Bronchial epithelial cell (primary cell): ENCODE results near the gene NKX1-1. TPM values are rescaled to one million over a fixed set of nuclear protein-coding genes. Genes with fewer than 3 reads are reported as not detected.
"Not testable (repeated sequence)": the region's sequence is repeated elsewhere in the genome, so short reads cannot be mapped to it uniquely, and the experiment has no call there.

Experiments
- DNase-seq: peaks from one replicate; pipeline ENCODE4 v3.0.0-alpha.2; 2010; ENCODE audit warnings: low read depth
- FAIRE-seq: peaks from 2 replicates; lab custom pipeline; 2011; peaks lifted over from hg19 to GRCh38; lab: Jason Lieb, UNC
- H3K27me3 ChIP-seq: 2 replicates; pipeline ENCODE4 v1.5.1; 2011; ENCODE audit warnings: low read length; ENCODE audit not compliant: control insufficient read depth, insufficient read depth
- H3K36me3 ChIP-seq: 2 replicates; pipeline ENCODE4 v1.5.1; 2011; ENCODE audit warnings: low read length; ENCODE audit not compliant: control insufficient read depth, insufficient read depth
- H3K4me3 ChIP-seq: 2 replicates; pipeline ENCODE4 v1.5.1; 2011; ENCODE audit warnings: mild to moderate bottlenecking, low read depth, low read length, control low read depth
- CTCF ChIP-seq: IDR thresholded peaks from 2 replicates; pipeline ENCODE4 v1.5.1; 2011; ENCODE audit warnings: mild to moderate bottlenecking, moderate library complexity, low read length, control low read depth, inconsistent platforms; ENCODE audit not compliant: insufficient read depth, severe bottlenecking
- total RNA-seq: library from RNA; depleted of rRNA; stranded (reverse); fragments of >200 nt; gene quantifications from 2 replicates; pipeline ENCODE4 v1.2.1, GENCODE V29; 2014

NKX1-1 gene
- total RNA-seq, 1 donor from 2014 or later, result not detected

DNA sequence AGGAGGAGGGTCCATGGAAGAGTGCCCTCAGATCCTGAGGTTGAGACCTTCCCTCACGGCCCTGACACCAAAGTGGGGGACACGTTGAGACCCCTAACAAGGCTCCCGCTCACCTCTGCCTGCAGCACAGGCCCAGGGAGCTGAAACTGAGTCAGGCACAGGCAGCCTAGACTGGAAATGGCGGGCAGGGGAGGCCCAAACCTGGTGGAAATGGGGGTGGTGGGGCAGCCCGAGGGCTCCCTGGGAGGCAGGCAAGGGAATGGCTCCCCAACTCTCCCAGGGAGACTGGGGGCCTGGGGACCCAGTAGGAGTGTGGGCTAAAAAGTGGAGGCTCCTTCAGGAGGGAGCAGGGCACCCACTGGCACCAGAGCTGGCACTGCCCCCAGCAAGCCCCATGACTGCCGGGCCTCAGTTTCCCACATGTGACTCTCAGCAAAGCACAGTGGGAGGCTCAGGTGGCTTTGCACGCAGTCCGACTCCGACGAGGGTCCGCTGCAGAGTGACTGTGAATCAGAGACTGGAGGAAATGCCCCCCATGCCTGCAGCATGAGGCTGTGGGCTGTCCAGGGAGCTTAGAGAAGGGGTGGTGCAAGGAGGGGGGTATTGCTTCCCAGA, 5.9 kb downstream of the NKX1-1 start:
- H3K36me3 ChIP-seq, result no peaks in the 10 kb centered on the region
- no peak overlapping the region for H3K4me3 ChIP-seq
- FAIRE-seq (no peak), DNase-seq (no peak)
- peaks cover 28% of the 10 kb centered on the region for H3K27me3 ChIP-seq
- TF ChIP-seq CTCF, result no peak

DNA sequence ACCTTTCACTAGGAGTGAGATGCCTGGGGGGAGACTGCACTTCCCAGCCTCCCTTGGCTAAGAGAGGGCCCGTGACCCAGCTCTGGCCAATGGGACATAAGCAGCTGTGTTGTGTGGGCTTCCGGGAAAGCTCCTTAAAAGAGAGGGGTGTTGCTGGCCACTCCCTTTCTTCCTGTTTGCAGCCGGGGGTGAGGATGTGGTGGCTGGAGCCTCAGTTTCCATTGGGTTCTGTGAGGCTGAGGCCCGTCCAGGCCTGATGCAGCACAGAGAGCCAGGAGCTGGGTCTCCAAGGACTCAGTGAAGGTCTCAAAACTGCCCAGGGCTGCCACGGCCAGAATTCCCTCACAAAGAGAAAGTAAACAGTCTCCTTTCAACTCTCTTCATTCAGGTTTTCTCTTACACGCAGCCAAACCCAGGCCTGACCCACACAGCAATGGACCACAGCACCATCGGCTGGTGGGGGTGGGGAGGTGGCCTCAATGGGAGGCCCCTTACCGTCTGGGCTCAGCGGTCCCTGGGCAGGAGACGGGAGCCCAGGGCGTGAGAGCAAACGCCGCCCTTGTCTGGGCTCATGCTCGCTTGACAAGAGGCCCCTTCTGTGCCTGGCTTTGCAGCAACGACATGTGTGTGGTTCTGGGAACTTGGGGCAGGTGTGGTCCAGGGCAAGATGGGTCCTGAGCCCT, 6.6 kb downstream of the NKX1-1 start:
- no peak for FAIRE-seq
- H3K27me3 ChIP-seq, result peaks cover 21% of the 10 kb centered on the region

GRCh38 chr4:1398681-1399507, 7.3 kb downstream of the NKX1-1 start:
- FAIRE-seq (no peak), DNase-seq (no peak)
- Histone ChIP-seq H3K27me3 (peaks cover 15% of the 10 kb centered on the region), H3K4me3 (no peak overlapping the region), H3K36me3 (no peaks in the 10 kb centered on the region)
- TF ChIP-seq CTCF, result no peak

More for the DNA sequence above, 6.6 kb downstream of the NKX1-1 start:
- no peak for TF ChIP-seq CTCF
- Histone ChIP-seq H3K4me3 (no peak overlapping the region), H3K36me3 (no peaks in the 10 kb centered on the region)
- DNase-seq, result no peak

GRCh38 chr4:1396806-1397455, 9.3 kb downstream of the NKX1-1 start:
- DNase-seq (no peak), FAIRE-seq (no peak)
- Histone ChIP-seq H3K36me3 (no peaks in the 10 kb centered on the region), H3K4me3 (no peak overlapping the region), H3K27me3 (peaks cover 9% of the 10 kb centered on the region)
- TF ChIP-seq CTCF, result no peak

GRCh38 chr4:1395941-1396805, 10.1 kb downstream of the NKX1-1 start:
- Histone ChIP-seq H3K27me3 (peaks cover 4% of the 10 kb centered on the region), H3K4me3 (no peak overlapping the region), H3K36me3 (no peaks in the 10 kb centered on the region)
- no peak for FAIRE-seq
- no peak for TF ChIP-seq CTCF
- DNase-seq, result no peak

- H3K36me3 ChIP-seq, result not testable (repeated sequence)
Observed at GRCh38 chr4:1395389-1395820, 10.8 kb downstream of the NKX1-1 start.

DNA sequence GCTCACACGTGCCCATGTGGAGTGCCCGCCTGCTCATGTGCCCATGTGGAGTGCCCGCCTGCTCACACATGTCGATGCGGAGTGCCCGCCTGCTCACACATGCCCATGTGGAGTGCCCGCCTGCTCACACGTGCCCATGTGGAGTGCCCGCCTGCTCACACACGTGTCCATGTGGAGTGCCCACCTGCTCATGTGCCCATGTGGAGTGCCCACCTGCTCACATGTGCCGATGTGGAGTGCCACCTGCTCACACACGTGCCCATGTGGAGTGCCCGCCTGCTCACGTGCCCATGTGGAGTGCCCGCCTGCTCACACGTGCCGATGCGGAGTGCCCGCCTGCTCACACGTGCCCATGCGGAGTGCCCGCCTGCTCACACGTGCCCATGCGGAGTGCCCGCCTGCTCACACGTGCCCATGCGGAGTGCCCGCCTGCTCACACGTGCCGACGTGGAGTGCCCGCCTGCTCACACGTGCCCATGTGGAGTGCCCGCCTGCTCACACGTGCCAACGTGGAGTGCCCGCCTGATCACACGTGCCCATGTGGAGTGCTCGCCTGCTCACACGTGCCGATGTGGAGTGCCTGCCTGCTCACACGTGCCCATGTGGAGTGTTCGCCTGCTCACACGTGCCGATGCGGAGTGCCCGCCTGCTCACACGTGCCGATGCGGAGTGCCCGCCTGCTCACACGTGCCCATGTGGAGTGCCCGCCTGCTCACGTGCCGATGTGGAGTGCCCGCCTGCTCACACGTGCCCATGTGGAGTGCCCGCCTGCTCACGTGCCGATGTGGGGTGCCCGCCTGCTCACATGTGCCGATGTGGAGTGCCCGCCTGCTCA, 11.5 kb downstream of the NKX1-1 start:
- H3K36me3 ChIP-seq, FAIRE-seq, H3K4me3 ChIP-seq, H3K27me3 ChIP-seq, DNase-seq: not testable (repeated sequence)

More at GRCh38 chr4:1395389-1395820, 10.8 kb downstream of the NKX1-1 start:
- not testable (repeated sequence) for DNase-seq, H3K27me3 ChIP-seq, H3K4me3 ChIP-seq, FAIRE-seq
